Ishikawa (cell line): Measurements from ENCODE around the gene MBLAC1.
A peak's percentile ranks its signal among the peaks of the same experiment; 100 is the strongest.

Experiments used
- CEBPB ChIP-seq: IDR thresholded peaks from 2 replicates; pipeline ENCODE4 v1.6.1; 2012
- CREB1 ChIP-seq: IDR thresholded peaks from 2 replicates; pipeline ENCODE4 v1.6.1; 2012; ENCODE audit warnings: low read depth
- EP300 ChIP-seq: IDR thresholded peaks from 2 replicates; pipeline ENCODE4 v1.6.1; 2012; ENCODE audit warnings: borderline replicate concordance
- FOXM1 ChIP-seq: IDR thresholded peaks from 2 replicates; pipeline ENCODE4 v1.6.1; 2012; ENCODE audit warnings: low read depth, borderline replicate concordance
- MAX ChIP-seq: IDR thresholded peaks from 2 replicates; pipeline ENCODE4 v1.6.1; 2012
- NFIC ChIP-seq: IDR thresholded peaks from 2 replicates; pipeline ENCODE4 v1.6.1; 2012
- RAD21 ChIP-seq: IDR thresholded peaks from 2 replicates; pipeline ENCODE4 v1.6.1; 2012; ENCODE audit warnings: low read depth
- TAF1 ChIP-seq: IDR thresholded peaks from 2 replicates; pipeline ENCODE4 v1.6.1; 2012; ENCODE audit warnings: low read depth, mild to moderate bottlenecking
- TCF12 ChIP-seq: IDR thresholded peaks from 2 replicates; pipeline ENCODE4 v1.6.1; 2012; ENCODE audit warnings: low read depth
- ZBTB7A ChIP-seq: IDR thresholded peaks from 2 replicates; pipeline ENCODE4 v1.6.1; 2012; ENCODE audit warnings: low read depth
- TF ChIP-seq, protein P1 (sequence below): IDR thresholded peaks from 2 replicates; pipeline ENCODE4 v1.6.1; 2012; ENCODE audit warnings: low read depth, mild to moderate bottlenecking

DNA sequence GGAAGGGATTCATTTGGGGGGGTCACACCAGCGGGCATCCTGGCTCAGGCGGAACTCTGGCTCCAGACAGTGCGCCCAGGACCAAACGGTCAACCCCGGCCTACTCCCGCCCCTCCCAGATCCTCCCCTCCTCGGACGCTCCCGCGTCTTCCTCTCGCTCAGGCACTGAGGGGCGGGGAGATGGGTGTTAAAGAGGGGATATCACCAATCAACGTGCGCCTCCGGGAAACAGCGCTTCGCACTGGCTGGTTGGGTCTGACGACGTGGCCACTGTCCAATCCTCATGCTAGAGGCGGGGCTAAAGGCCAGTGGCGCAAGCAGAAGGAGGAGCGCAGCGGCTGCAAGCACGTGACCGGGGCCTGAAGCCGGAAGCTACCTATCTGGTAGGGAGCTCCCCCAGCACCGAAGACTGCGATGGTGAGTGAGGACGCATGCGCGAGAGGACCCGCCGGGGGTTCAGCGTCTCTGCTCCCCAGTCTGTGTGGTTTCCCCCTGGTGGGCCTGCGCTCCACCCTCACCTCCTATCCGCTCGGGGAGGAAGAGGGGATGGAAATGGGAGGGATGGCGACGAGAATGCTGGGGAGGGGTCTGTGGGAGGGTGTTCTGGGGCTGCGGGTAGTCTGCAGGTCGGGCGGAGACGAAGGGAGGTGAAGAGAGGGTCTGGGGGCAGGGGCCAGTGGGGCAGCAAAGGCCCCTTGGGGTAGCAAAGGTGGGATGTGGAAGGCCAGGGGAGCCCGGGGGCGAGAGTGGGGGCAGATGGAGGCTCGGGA is 22.0 kb downstream of the MBLAC1 start, which contains the start of gene LAMTOR4:
- TF ChIP-seq TAF1 (peak; percentile 65), FOXM1 (no peak), CEBPB (peak; percentile 42; the same call in 1 of the 2 replicates), EP300 (no peak), MAX (peak; percentile 72), RAD21 (no peak), NFIC (no peak), TCF12 (0 out of 2 replicates have a peak, but pooled peaks have one; percentile 31), CREB1 (peak; percentile 44; the same call in 1 of the 2 replicates), ZBTB7A (no peak)
- TF ChIP-seq, protein P1, sequence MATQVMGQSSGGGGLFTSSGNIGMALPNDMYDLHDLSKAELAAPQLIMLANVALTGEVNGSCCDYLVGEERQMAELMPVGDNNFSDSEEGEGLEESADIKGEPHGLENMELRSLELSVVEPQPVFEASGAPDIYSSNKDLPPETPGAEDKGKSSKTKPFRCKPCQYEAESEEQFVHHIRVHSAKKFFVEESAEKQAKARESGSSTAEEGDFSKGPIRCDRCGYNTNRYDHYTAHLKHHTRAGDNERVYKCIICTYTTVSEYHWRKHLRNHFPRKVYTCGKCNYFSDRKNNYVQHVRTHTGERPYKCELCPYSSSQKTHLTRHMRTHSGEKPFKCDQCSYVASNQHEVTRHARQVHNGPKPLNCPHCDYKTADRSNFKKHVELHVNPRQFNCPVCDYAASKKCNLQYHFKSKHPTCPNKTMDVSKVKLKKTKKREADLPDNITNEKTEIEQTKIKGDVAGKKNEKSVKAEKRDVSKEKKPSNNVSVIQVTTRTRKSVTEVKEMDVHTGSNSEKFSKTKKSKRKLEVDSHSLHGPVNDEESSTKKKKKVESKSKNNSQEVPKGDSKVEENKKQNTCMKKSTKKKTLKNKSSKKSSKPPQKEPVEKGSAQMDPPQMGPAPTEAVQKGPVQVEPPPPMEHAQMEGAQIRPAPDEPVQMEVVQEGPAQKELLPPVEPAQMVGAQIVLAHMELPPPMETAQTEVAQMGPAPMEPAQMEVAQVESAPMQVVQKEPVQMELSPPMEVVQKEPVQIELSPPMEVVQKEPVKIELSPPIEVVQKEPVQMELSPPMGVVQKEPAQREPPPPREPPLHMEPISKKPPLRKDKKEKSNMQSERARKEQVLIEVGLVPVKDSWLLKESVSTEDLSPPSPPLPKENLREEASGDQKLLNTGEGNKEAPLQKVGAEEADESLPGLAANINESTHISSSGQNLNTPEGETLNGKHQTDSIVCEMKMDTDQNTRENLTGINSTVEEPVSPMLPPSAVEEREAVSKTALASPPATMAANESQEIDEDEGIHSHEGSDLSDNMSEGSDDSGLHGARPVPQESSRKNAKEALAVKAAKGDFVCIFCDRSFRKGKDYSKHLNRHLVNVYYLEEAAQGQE, result no peak
